DOHH2 (cell line): ENCODE data around the gene ITGA11.

Source experiments
- H3F3A ChIP-seq: fragments of 200-600 bp; sonication (generic), shearing (Covaris generic); 2 replicates; pipeline ENCODE4 v1.6.0; 2016; ENCODE audit warnings: antibody characterized with exemption, mild to moderate bottlenecking; ENCODE audit not compliant: control insufficient read depth, insufficient read depth
- H3K27ac ChIP-seq: fragments of 200-600 bp; sonication (generic); 2 replicates; pipeline ENCODE4 v1.5.1; 2014; ENCODE audit warnings: low read depth, mild to moderate bottlenecking, low read length, moderate library complexity
- H3K27me3 ChIP-seq: fragments of 200-600 bp; sonication (generic); 2 replicates; pipeline ENCODE4 v1.6.1; 2014; ENCODE audit warnings: mild to moderate bottlenecking, low read length, mixed read lengths; ENCODE audit not compliant: control insufficient read depth
- H3K36me3 ChIP-seq: fragments of 200-600 bp; sonication (generic); 2 replicates; pipeline ENCODE4 v1.6.1; 2014; ENCODE audit warnings: mild to moderate bottlenecking, low read length, moderate library complexity, mixed read lengths; ENCODE audit not compliant: control insufficient read depth
- H3K4me1 ChIP-seq: fragments of 200-600 bp; sonication (generic); 2 replicates; pipeline ENCODE4 v1.6.1; 2014; ENCODE audit warnings: mild to moderate bottlenecking, low read length, mixed read lengths; ENCODE audit not compliant: control insufficient read depth
- H3K4me2 ChIP-seq: fragments of 200-600 bp; sonication (generic); 2 replicates; pipeline ENCODE4 v1.6.0; 2014; ENCODE audit warnings: mild to moderate bottlenecking, low read length, moderate library complexity
- H3K4me3 ChIP-seq: fragments of 200-600 bp; sonication (generic); 2 replicates; pipeline ENCODE4 v1.5.1; 2014; ENCODE audit warnings: mild to moderate bottlenecking, low read length, mixed read lengths
- H3K79me2 ChIP-seq: fragments of 200-600 bp; sonication (generic); 2 replicates; pipeline ENCODE4 v1.6.1; 2014; ENCODE audit warnings: mild to moderate bottlenecking, low read length, mixed read lengths; ENCODE audit not compliant: control insufficient read depth
- H3K9me2 ChIP-seq: fragments of 200-600 bp; sonication (generic); replicated peaks from 2 replicates; pipeline ENCODE4 v1.6.1; 2014; ENCODE audit warnings: mild to moderate bottlenecking, low read length, mixed read lengths; ENCODE audit not compliant: control insufficient read depth
- H3K9me3 ChIP-seq: fragments of 200-600 bp; sonication (generic); 2 replicates; pipeline ENCODE4 v1.6.1; 2014; ENCODE audit warnings: antibody characterized with exemption, low read length, mixed read lengths; ENCODE audit not compliant: control insufficient read depth, insufficient read depth
- H4K20me1 ChIP-seq: fragments of 200-600 bp; sonication (generic); 2 replicates; pipeline ENCODE4 v1.6.0; 2014; ENCODE audit warnings: low read depth, mild to moderate bottlenecking, antibody characterized with exemption, low read length, moderate library complexity; ENCODE audit not compliant: control insufficient read depth, insufficient read depth
- EZH2phosphoT487 ChIP-seq: fragments of 200-600 bp; sonication (generic); IDR thresholded peaks from 2 replicates; pipeline ENCODE4 v1.6.1; 2017; ENCODE audit warnings: borderline replicate concordance, mild to moderate bottlenecking, antibody characterized with exemption, low read length, moderate library complexity, mixed read lengths
- TF ChIP-seq, protein P1 (sequence below): fragments of 200-600 bp; sonication (generic); IDR thresholded peaks from one replicate; pipeline ENCODE4 v1.5.1; 2014; ENCODE audit warnings: antibody characterized with exemption, mild to moderate bottlenecking, low read depth, low read length; ENCODE audit not compliant: poor library complexity, severe bottlenecking

ITGA11 gene

GRCh38 chr15:68341760-68342725 is 89.9 kb downstream of the ITGA11 start:
- H3K36me3 ChIP-seq, result no peaks in the 10 kb centered on the region
- no peaks in the 10 kb centered on the region for H3K79me2 ChIP-seq
- no peaks in the 10 kb centered on the region for H3K9me2 ChIP-seq
- H3K27me3 ChIP-seq, result peaks cover 26% of the 10 kb centered on the region
- no peak overlapping the region for H3K27ac ChIP-seq
- no peaks in the 10 kb centered on the region for H3K4me1 ChIP-seq
- H3F3A ChIP-seq, result no peaks in the 10 kb centered on the region
- no peaks in the 10 kb centered on the region for H3K9me3 ChIP-seq
- no peaks in the 10 kb centered on the region for H4K20me1 ChIP-seq
- H3K4me2 ChIP-seq, result no peak overlapping the region
- no peak overlapping the region for H3K4me3 ChIP-seq
- TF ChIP-seq EZH2phosphoT487, result no peak

DNA sequence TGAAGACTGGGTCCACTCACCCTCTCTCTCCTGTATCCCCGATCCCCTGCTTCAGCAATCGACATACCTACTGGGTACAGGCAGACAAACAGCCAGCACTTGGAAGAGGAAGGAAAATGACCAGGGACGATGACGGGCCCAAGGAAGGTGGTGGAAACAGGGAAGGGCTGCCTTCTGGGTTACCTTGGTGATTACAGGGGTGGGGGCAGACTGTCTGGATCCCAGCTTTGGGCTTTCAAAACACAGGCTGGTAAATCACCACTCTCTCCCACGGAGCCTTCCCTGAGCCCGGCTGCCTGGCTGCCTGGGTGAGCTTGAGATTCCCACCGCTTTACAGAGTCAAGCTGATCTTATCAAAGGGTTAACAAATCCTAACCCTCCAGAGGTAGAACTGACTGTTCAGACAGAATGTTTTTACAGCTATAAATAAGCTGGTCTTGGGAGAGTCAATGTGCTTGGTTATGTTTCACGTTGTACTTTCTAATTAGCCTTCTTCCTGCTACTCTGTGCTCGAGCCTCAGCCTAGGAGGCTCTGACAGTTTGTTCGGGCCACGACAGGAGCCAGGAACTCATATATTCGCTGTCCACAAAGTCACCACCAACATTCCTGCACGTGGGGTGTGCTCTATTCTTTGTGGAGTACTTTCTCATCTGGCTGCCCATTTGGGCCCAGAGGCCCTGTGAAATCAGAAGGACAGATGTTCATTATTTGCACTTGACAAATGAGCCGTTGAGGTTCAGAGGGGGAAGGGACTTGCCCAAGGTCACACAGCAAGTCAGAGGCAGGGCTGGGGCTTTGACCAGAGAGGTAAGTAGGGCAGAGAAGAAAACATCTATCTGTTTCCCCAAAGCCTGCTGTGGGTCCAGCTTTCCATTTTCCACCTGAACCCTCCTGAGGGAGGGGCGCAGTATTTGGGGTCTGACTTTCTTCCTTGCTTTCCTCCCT is 91.0 kb downstream of the ITGA11 start:
- Histone ChIP-seq H4K20me1 (no peaks in the 10 kb centered on the region), H3K27ac (no peak overlapping the region), H3K9me2 (no peaks in the 10 kb centered on the region), H3K27me3 (peaks cover 26% of the 10 kb centered on the region), H3K36me3 (no peaks in the 10 kb centered on the region), H3K4me3 (no peak overlapping the region), H3K4me2 (no peak overlapping the region), H3K79me2 (no peaks in the 10 kb centered on the region), H3F3A (no peaks in the 10 kb centered on the region), H3K4me1 (no peaks in the 10 kb centered on the region), H3K9me3 (no peaks in the 10 kb centered on the region)
- TF ChIP-seq, protein P1, sequence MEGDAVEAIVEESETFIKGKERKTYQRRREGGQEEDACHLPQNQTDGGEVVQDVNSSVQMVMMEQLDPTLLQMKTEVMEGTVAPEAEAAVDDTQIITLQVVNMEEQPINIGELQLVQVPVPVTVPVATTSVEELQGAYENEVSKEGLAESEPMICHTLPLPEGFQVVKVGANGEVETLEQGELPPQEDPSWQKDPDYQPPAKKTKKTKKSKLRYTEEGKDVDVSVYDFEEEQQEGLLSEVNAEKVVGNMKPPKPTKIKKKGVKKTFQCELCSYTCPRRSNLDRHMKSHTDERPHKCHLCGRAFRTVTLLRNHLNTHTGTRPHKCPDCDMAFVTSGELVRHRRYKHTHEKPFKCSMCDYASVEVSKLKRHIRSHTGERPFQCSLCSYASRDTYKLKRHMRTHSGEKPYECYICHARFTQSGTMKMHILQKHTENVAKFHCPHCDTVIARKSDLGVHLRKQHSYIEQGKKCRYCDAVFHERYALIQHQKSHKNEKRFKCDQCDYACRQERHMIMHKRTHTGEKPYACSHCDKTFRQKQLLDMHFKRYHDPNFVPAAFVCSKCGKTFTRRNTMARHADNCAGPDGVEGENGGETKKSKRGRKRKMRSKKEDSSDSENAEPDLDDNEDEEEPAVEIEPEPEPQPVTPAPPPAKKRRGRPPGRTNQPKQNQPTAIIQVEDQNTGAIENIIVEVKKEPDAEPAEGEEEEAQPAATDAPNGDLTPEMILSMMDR, result no peak
- TF ChIP-seq EZH2phosphoT487, result no peak

DNA sequence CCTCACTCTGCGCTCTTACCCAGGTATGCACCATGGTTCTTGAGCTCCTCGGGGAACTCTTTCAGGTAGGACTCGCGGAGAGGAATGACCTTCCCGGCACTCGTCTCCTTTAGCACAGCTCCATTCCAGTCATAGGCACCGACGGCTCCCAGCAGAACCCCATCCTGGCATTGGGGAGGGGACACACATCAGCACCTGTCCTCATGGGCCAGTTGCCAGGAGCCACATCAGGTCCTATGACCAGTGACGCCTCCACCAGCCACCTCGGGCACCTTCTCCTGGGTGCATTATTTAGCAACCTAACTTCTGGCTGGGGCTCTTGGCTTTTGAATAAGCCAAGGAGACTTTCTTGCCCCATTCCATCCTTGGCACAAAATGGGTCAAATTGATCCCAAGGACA is 92.5 kb downstream of the ITGA11 start:
- Histone ChIP-seq H3F3A (no peaks in the 10 kb centered on the region), H3K9me3 (no peaks in the 10 kb centered on the region), H3K4me1 (no peaks in the 10 kb centered on the region), H3K4me2 (no peak overlapping the region), H3K27ac (no peak overlapping the region), H3K27me3 (peaks cover 20% of the 10 kb centered on the region), H3K79me2 (no peaks in the 10 kb centered on the region), H3K4me3 (no peak overlapping the region), H3K36me3 (no peaks in the 10 kb centered on the region), H4K20me1 (no peaks in the 10 kb centered on the region), H3K9me2 (no peaks in the 10 kb centered on the region)
- TF ChIP-seq EZH2phosphoT487, result no peak

GRCh38 chr15:68337826-68338225 is 94.1 kb downstream of the ITGA11 start:
- Histone ChIP-seq H4K20me1 (no peaks in the 10 kb centered on the region), H3K4me2 (no peak overlapping the region), H3K4me1 (no peaks in the 10 kb centered on the region), H3K27me3 (peaks cover 12% of the 10 kb centered on the region; the same call in 1 of the 2 replicates), H3K79me2 (no peaks in the 10 kb centered on the region), H3K4me3 (no peak overlapping the region), H3K36me3 (no peaks in the 10 kb centered on the region), H3F3A (no peaks in the 10 kb centered on the region), H3K27ac (no peak overlapping the region), H3K9me2 (no peaks in the 10 kb centered on the region), H3K9me3 (no peaks in the 10 kb centered on the region)
- TF ChIP-seq, protein P1, result no peak
- no peak for TF ChIP-seq EZH2phosphoT487
